Measurements from ENCODE around the gene ASIC2.

ASIC2 gene

DNA sequence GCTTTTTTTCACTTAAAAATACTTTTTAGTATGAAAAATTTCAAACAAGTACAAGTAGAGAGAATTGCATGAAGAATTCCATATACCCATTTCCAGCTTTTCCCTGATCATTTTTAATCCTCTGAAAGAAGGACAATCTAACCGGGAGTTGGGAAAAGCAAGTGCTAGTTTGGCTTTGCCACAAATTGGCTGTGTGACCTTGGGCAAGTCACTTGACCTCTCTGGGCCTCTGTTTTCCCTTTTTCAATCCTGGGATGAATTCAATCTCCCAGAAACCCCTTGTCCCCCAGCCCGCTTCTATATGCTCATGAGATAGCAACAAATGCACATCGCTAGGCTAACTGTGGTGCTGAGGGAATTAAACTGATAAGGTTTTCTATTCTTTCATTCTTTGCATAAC is 49.4 kb downstream of the ASIC2 start:
- no peak for DNase-seq (ENCODE audit: low read depth)

DNA sequence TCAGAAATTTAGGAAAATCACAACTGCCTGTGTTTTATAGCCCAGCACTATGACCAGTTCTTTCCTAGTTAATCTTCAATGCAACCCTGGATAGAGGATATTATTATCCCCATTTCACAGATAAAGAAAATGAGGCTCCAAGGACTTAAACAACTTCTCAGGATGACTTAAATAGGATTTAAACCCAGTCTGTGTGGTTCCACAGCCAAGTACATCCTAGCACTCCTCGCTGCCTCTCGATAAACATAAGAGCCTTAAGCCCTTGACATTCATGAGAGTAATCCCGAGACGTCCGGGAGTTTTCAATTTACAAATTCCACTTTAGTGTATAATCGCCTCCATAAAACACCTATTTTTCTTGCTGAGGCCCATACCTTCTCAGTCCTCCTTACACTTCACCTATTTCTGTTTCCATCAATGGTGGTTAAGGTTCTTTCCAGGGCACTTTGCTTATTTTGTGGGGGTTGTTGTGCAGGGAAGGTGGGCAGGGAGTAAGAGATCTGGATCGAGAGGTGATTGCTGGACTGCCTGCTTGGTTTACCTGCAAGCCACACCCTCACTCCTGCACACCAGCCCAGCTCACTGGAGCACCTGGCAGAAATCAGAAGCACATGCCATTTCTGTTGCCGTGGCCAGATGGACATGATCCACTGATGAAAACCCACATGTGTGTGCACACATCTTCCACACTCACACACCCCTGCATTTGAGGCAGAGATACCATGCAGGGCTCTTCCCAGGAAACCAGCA is 50.5 kb downstream of the ASIC2 start:
- DNase-seq (ENCODE audit: low read depth) = no peak

DNA sequence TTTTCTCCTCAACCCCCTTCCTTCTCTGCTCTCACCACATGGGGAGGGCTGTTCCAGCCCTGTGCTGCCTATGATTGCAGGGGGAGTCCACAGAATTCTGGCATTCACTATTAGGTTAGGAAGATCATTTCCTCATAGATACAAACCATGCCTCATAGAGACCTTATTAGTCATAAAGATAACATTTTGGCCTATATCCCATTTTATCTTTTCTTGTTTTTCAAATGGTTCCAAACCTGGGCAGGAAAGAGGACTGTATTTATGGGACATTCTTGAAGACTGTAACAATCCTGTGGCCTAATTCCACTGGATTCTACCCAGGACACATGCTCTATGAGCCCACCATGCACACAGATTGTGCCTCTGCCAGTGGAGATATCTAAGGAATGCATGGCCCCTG is 51.7 kb downstream of the ASIC2 start:
- DNase-seq (ENCODE audit: low read depth) = no peak

DNA sequence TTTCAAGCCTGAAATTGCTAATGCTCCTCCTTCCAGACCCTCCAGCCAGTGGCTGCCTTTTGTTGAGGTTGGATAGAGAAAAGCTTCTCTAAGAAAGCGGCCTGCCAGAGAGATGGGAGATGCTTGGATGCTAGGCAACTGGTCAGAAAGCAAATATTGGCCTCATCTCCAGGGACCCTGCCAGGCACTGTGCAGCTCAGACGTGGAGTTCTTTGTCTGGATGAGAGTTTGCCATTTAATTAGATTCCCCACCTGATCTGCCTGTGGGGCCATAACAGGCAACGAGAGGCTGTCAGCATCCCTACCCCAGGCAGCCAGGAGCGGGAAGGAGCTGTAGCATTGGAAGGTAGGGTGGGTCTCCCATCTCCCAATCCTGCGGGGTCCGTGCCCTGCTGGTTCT is 52.7 kb downstream of the ASIC2 start:
- DNase-seq (ENCODE audit: low read depth) = no peak

DNA sequence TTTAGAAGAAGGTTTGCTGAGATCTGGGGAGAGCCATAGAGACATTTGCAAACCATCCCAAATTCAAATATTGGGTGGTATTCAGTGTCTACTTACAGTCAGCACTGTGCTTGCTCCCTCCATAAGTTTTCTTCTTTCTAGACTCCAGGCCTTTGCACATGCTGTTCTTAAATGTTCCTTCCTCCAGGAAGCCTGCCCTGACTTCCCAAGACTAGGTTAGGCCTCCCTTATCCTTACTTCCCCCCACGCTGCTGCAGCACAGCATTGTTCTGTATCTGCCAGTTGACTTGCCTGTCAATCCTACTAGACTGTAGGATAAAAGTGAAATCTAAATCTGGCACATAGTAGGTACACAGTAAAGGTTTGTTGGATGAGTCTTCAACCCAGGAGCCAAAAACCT is 53.4 kb downstream of the ASIC2 start:
- DNase-seq (ENCODE audit: low read depth) = no peak

DNA sequence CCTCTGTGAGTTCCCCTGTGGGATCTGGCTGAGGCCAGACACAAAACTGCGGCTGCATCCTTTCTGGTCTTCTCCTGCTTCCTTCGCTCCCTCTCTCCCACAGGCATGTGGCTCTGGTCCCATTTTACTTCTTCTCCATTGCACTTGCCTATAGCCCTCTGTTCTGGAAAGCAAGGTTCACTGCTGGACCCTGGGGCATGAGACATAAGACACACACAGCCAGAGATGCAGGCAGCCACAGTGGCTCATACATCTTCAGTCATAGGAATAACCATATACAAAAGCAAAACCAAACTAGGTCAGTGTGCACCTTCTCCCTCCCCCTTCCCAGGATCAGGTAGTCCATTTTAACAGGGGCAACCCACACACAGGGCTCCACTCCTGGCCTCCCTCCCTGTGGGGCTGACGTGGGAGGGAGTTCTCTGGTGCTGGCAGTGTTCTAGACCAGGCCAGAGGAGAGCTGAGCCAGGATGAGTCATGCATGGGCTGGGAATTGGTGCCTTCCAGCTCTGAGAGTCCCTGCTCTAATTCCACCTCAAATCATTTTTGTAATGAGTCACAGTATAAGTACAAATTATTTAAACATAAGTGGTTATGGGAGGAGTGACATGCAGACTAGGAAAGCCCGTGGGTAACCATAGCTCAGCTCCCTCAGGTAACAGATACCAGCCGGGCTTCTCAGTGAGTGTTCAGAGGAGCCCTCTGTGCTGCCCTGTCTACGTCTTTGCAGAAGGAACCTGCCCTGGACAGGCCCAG is 58.0 kb downstream of the ASIC2 start:
- DNase-seq (ENCODE audit: low read depth) = no peak

DNA sequence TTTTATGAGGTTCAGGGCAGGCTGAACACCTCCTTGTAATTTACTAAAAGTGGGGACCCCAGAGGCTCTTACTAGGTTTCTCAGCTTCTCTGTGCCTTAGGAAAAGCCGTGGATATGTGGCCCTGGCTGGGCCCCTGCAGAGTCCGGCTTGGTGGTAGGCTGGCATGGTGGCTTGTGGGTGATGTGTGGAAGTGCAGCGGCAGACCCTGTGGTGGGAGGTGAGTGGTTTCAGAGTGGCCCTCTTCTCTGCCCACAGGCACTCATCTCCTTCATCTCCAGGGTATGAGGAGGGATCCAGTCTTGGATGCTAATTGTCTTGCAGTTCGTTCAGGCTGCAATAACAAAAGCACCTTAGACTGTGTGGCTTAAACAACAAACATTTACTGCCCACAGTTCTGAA is 58.9 kb downstream of the ASIC2 start:
- DNase-seq (ENCODE audit: low read depth) = no peak

DNA sequence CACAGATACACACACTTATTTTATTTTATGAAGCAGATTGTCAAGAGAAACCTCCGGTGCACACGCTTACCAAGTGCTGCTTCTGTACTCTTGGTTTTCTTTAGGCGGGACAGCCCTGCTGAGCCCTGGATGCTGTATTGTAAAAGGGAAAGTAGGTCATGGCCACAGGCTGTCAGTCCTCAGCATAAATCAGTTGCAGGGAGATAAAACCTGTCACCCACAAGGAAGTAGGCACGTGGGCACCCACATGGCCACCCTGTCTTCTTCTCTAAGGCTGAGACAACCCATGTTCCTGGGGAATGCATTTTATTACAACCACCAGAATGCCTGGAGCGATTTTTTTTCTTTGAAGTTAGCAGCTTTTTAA is 59.3 kb downstream of the ASIC2 start:
- DNase-seq (ENCODE audit: low read depth) = no peak

DNA sequence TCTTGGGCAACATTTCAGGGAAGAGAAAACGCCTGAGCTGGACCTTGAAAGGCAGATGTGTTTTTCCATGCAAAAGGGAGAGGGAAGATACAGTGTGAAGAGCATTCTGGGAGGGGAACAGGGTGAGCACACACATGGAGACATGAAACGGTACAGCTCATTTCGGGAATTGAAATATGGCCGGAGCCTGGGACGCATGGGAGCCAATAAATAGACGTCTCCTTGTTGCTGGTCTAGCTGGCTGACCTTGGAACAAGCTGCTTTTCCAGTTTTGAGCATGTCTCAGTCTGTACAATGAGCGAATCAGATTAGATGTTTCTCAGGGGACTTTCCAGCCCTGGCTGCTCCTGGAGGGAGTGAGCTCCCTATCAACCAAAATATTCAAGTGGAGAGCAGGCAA is 63.6 kb downstream of the ASIC2 start:
- no peak for DNase-seq (ENCODE audit: low read depth)

DNA sequence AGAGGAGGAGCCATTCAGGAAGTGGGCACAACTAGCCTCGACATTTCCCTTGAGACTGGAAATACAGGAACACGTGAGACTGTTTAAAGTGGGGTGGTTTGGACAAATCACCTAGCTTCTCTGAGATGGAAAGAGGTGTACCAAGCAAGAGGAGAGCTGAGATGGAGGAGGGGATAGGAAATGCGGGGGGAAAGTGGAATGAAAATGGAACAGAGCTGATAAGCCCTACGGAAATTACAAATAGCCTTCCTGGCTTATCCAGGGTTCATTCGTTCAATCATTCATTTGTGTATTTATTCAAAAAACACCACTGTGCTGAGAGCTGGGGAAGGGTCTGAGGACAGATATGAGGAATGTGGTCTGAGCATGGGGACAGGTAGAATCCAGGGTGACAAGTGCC is 64.1 kb downstream of the ASIC2 start:
- no peak for DNase-seq (ENCODE audit: low read depth)

DNA sequence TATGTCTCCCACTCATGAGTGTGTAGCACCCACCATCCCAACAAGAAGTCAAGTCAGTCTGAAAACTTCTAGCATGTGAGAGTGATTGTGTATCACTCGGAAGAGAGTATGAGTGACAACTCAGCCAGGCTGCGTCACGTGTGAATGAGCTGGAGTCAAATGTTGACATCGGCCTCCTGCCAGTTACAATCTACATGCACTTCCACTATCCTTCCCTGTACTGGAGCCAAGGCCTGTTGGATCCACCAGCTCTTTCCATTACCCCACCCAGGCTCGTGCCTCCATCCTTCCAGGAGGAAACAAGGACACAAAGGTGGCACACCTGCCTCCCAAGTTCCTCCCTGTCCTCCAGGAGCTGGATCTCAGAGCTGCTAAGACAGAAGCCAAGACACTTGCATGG is 64.5 kb downstream of the ASIC2 start:
- DNase-seq (ENCODE audit: low read depth) = no peak

DNA sequence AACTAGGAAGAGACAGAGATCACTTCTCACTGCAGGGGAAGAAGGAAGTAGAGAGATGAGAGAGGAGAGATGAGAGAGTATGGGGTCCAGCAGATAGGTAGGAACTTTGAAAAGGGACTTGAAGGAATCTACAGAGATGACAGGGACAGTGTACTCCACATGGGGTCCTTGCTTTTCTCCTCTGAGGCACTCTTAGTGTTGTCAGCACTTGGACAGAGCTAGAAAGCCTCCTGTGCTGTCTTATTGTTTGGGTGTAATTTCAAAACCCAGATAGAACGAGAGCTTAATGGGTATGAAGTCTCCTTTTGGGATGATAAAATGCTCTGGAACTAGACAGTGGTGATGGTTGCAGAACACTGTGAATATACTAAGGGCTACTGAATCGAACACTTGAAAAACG is 65.2 kb downstream of the ASIC2 start:
- no peak for DNase-seq (ENCODE audit: low read depth)

DNA sequence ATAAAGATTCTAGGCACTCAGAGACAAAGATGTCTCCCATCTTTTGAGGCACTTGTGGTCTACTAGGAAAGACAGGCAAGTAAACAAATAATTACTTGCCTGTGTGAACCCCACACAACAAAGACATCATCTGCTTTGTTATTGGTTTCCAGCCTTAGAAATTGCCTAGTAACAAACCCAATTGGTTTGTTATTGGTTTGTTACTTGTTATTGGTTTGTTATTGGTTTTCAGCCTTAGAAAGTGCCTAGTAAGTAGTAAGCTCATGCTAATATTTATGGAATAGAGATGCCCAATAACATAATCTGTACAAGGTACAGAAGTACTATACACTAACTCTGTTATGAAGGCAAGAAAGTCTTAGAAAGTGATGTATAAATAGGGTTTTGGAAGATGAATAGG is 67.1 kb downstream of the ASIC2 start:
- no peak for DNase-seq (ENCODE audit: low read depth)

DNA sequence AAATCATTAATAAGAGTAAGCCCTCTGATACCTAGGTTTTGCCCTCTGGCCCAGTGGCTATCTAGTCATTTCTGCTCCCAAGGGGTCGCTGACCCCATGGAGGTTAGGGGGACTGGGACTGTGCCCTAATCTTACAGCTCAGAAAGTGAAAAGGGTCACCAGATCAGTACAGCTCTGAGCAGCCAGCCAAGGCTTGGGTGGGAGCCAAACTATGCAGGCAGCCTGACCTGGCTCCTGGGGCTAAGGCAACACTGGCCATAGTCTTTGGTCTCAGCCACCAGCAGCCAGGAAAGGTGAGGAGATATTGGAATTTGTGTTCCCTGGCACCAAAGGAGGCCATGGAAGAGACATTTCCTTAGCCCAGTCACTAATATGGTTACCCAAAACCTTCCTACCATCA is 67.6 kb downstream of the ASIC2 start:
- no peak for DNase-seq (ENCODE audit: low read depth)

DNA sequence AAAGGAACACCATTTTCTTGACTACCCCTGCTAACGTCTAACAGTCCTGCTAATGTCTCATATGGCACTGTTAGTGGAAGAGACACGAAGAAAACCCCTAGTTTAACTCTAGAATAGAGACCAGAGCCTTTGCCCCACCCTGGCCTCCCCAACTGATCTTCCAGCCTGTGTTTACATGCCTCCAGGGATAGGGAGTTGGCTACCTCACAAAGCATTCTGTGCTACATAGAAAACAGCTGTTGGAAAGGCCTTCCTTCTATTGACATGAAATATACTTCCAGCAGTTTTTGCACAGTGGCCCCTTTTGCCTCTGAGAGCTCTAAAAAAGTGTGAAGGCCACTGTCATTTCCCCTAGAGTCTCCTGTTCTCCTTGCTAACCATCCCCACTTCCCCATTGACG is 73.1 kb downstream of the ASIC2 start:
- no peak for DNase-seq (ENCODE audit: low read depth)

DNA sequence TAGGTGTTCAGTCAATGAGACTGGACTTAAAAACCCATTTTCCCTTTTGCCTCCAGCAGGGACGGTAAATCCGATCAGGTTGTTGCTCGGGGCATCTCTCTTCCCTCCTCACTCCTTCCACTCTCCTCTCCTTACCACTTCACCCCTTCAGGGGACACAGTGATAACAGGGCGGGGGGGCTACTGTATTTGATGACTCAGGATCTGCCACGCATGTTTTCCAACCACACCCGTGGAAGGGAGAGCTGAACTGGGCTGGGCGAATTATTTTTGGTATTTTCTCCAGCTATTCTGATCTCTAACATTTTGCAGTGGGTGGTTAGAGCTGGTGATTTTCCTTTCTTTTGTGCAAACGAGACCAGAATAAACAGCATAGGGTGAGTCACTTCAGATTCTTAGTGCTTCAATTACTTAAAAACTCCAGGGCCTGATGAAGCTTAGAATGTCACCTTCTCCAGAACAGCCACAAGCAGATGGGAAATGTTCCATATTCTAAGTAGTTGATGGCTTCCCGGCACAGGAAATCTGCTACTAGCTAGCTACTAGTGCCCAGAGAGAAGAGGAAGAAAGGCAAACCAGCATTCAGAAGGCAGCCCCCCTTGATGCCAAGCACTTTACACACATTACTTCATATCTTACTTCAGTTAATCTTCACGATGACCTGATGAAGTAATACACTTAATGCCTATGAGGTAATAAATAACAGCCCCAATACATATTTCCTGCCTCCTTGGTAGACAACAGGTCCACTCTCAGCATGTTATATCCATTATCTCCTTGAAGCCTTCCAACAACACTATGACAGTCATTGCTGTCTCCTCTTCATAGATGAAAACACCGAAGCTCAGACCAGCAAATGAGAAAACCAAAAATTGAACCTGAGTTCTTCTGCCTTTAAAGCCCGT is 74.1 kb downstream of the ASIC2 start:
- DNase-seq (ENCODE audit: low read depth) = no peak

DNA sequence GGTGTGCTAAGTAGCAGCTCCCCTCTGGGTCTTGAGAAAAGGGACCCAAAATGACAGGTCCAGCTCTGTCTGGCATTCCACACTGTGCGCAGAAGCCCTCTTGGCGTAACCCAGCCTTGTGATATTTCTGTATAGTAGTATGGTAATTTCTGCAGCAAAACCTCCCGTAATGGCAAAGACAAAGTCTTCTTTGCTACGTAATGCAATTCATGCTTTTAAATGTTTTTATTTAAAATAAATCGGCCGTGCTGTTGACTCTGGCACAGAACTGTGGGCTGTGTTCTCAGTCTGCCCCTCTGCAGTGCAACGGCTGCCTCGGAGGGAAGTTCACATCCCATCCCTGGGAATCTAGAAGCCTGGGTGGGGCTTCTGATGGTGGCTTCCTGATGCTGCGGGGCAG is 75.2 kb downstream of the ASIC2 start:
- DNase-seq (ENCODE audit: low read depth) = no peak

DNA sequence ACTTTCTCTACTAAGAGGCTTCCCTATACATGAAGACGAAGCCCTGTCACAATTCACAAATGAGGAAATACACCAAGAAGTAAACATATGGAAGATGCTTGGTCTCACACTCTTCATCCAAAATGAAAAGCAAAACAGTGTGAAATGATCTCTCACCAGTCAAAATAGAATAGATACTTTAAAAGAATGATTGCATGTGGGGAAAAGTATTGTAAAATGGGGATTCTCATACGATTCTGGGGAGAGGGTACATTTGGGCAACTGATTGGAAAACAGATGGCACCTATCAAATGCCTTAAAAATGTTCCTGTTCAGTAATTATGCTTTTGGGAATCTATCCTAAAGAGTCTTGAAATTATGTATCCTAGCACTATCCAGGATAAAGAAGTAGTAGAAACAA is 78.1 kb downstream of the ASIC2 start:
- no peak for DNase-seq (ENCODE audit: low read depth)

DNA sequence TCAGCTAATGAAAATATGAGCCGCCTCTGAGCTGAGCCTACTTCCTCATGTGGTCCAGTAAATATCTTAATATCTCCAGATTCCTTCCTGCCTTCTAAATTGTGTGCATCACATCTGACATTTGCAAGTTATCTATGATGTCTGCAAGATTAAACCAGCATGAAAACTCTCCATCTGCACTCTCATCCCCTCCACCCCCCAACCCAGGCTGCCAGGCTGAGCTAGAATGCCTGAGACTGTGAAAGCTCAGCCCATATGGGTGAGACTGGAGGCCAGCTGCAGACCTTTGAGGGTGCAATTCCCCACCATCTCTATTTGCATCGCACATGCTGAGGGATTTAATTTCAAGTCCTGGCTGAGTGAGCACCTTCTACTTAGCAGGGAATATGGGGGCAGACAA is 82.8 kb downstream of the ASIC2 start:
- DNase-seq (ENCODE audit: low read depth) = no peak

DNA sequence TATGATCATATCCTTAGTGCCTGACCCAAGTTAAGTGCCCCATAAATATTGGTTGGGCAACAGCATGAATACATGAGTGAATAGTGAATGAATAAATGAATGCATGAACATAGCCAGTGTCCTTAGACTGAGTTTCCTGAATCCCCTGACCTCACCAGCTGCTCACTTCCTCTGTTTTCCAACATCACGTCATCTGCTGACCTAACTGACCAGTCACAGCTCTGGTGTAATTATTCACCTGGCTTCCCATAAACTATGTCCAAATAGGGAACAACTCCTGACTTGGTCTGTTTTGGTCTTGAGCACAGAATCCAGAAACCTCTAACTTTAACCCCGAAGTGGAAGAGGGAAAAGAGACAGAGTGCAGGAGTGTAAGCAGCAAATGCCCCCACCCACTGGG is 83.4 kb downstream of the ASIC2 start:
- no peak for DNase-seq (ENCODE audit: low read depth)

DNA sequence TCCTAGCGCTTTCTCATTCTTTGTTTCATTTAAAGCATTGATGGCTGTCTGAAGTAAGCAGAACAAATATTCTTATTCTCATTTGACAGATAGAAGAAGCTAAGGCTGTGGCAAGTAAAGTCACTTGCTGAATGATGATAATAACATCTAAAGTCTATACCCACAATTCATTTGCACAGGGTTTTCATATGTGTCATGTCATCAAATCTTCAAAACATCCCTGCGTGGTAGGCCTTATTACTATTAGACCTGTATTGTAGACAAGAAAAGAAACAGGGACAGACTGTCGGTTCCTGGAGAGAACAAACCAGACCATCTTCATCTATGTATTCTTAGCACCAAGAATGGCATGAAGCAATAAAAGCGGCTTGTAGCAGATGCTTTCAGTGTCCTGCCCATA is 85.9 kb downstream of the ASIC2 start:
- DNase-seq (ENCODE audit: low read depth) = no peak

DNA sequence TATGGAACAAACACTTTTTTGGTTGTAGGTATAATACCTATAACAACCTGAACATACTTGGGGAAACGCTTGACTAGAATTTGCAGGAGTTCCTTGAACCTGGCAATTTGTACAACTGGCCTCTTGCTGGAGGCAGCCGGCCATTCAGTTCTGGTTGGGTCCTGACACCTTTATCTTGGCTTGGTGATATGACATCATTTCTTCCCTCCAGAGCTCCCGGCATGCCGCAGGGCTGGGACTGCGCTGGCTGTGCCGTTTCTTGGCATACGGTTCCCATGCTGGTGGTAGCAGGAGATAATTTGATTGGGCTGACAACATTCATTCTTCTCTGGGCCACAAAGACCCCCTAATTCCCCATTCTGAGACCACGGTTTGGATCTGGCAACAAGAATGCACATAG is 87.5 kb downstream of the ASIC2 start:
- DNase-seq (ENCODE audit: low read depth) = no peak

DNA sequence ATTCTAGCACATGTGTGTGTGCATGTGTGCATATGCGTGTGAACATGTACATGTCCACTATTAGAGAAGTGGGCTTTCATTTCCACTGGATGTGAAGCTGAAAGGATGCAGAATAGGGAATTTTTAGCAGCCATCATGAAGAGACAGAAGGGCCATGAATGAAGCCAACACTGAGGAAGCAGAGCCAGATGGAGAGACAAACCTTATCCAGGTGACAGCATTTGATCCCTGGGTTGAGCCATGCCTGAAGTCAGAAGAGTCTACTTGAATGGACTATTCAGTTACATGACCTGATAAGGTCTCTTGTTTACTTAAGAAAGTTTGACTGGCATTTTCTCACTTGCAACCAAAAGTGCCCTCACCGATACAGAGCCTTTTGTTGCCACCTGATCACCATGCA is 88.4 kb downstream of the ASIC2 start:
- DNase-seq (ENCODE audit: low read depth) = no peak
